Osteoblast (primary cell): Measurements from ENCODE around the gene PSMD9. TPM values are rescaled to one million over a fixed set of nuclear protein-coding genes. Genes with fewer than 3 reads are reported as not detected.
A peak's percentile ranks its signal among the peaks of the same experiment; 100 is the strongest.

Experiments
- DNase-seq: peaks from one replicate; pipeline ENCODE4 v3.0.0; 2011; ENCODE audit warnings: low spot score, mixed read lengths; ENCODE audit not compliant: insufficient read length; ENCODE audit errors: missing footprints
- H2AFZ ChIP-seq: 2 replicates; pipeline ENCODE4 v1.6.0; 2011; ENCODE audit warnings: mild to moderate bottlenecking, low read length
- H3K27ac ChIP-seq: 2 replicates; pipeline ENCODE4 v1.5.1; 2011; ENCODE audit warnings: mild to moderate bottlenecking, low read depth, low read length, moderate library complexity
- H3K27me3 ChIP-seq: 2 replicates; pipeline ENCODE4 v1.6.0; 2012; ENCODE audit warnings: mild to moderate bottlenecking, control low read depth, inconsistent platforms, low read length, moderate library complexity; ENCODE audit not compliant: insufficient read depth
- H3K36me3 ChIP-seq: 2 replicates; pipeline ENCODE4 v1.5.1; 2011; ENCODE audit warnings: mild to moderate bottlenecking, low read length, control low read depth, moderate library complexity; ENCODE audit not compliant: insufficient read depth
- H3K4me1 ChIP-seq: 2 replicates; pipeline ENCODE4 v1.5.1; 2011; ENCODE audit warnings: mild to moderate bottlenecking, low read length, control low read depth, moderate library complexity; ENCODE audit not compliant: insufficient read depth
- H3K4me2 ChIP-seq: 2 replicates; pipeline ENCODE4 v1.6.0; 2011; ENCODE audit warnings: mild to moderate bottlenecking, low read length; ENCODE audit not compliant: insufficient read depth
- H3K4me3 ChIP-seq: fragments of 200-600 bp; sonication (generic); 3 replicates; pipeline ENCODE4 v1.5.1; 2012; ENCODE audit warnings: mild to moderate bottlenecking, low read length, inconsistent platforms; ENCODE audit not compliant: insufficient read depth
- H3K79me2 ChIP-seq: 2 replicates; pipeline ENCODE4 v1.6.0; 2012; ENCODE audit warnings: mild to moderate bottlenecking, low read length, control low read depth, inconsistent platforms; ENCODE audit not compliant: insufficient read depth
- H3K9me3 ChIP-seq: 2 replicates; pipeline ENCODE4 v1.5.1; 2011; ENCODE audit warnings: low read depth, low read length, control low read depth
- H4K20me1 ChIP-seq: 2 replicates; pipeline ENCODE4 v1.6.0; 2012; ENCODE audit warnings: mild to moderate bottlenecking, low read length, control low read depth; ENCODE audit not compliant: insufficient read depth
- total RNA-seq: library from RNA; depleted of rRNA; stranded (reverse); fragments of >200 nt; gene quantifications from 2 replicates; pipeline ENCODE4 v1.2.3, GENCODE V29; 2012
- TF ChIP-seq, protein P1 (sequence below): IDR thresholded peaks from 2 replicates; pipeline ENCODE4 v1.5.1; 2011; ENCODE audit warnings: mild to moderate bottlenecking, low read depth, low read length, moderate library complexity; ENCODE audit errors: extremely low read depth

PSMD9 gene
- total RNA-seq, 1 donor, result 29.7 TPM

DNA sequence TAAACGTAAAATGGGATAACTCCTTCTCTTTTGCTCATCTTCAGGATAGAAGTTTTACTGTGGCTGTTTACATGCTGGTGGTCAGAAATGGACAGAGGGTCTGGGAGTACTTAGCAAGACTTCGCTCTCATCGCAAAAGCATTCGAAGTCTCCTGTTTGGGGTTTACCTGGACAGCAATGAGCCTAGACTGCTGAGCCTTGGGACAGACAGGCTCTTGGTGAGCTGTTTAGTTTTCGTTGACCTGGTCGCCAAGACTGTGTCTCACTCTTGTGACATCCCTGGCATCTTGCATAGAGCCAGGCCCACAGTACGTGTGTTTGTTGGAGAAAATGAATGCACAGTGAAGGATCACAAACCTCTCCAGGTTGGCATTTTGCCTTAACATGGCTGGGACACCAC is 72.0 kb downstream of the PSMD9 start:
- Histone ChIP-seq H3K27me3 (no peaks in the 10 kb centered on the region), H3K79me2 (no peaks in the 10 kb centered on the region), H3K4me3 (no peak overlapping the region), H3K9me3 (no peaks in the 10 kb centered on the region), H3K4me2 (no peak overlapping the region), H3K4me1 (peaks cover 26% of the 10 kb centered on the region), H2AFZ (no peak overlapping the region), H3K36me3 (peaks cover 18% of the 10 kb centered on the region), H4K20me1 (no peaks in the 10 kb centered on the region), H3K27ac (no peak overlapping the region)
- DNase-seq, result no peak
- TF ChIP-seq, protein P1, sequence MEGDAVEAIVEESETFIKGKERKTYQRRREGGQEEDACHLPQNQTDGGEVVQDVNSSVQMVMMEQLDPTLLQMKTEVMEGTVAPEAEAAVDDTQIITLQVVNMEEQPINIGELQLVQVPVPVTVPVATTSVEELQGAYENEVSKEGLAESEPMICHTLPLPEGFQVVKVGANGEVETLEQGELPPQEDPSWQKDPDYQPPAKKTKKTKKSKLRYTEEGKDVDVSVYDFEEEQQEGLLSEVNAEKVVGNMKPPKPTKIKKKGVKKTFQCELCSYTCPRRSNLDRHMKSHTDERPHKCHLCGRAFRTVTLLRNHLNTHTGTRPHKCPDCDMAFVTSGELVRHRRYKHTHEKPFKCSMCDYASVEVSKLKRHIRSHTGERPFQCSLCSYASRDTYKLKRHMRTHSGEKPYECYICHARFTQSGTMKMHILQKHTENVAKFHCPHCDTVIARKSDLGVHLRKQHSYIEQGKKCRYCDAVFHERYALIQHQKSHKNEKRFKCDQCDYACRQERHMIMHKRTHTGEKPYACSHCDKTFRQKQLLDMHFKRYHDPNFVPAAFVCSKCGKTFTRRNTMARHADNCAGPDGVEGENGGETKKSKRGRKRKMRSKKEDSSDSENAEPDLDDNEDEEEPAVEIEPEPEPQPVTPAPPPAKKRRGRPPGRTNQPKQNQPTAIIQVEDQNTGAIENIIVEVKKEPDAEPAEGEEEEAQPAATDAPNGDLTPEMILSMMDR, result no peak

DNA sequence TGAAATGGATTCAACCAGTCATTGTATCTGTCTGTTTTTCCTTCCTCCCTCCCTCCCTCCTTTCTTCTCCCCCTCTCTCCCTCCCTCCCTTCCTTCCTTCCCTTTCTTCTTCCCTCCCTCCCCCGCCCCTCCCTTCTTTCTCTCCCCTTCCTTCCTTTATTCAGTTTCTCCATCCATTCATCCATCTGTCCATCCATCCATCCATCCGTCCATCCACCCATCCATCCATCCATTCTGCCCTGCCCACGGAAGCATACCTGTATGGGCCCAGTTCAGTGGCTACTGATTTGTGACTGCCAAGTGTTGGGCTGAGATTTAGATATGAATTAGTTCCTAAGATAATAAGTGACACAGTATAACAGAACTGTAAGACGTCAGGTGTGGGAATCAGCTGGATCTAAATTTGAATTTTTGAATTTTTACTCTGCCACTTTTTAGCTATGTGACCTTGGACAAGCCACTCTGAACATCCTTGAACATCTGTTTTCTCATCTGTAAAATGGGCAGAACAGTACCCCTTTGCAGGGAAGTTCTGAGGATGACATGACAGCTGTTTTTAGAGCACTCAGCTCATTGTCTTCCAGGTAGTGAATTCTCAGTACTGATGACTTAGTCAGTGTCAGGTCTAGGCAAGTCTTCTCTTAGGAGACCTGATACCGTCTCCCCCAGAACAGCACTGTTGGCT is 72.7 kb downstream of the PSMD9 start:
- no peaks in the 10 kb centered on the region for H3K9me3 ChIP-seq
- H3K79me2 ChIP-seq, result no peaks in the 10 kb centered on the region
- H3K27me3 ChIP-seq, result no peaks in the 10 kb centered on the region
- no peak for DNase-seq
- no peaks in the 10 kb centered on the region for H4K20me1 ChIP-seq
- peaks cover 18% of the 10 kb centered on the region for H3K36me3 ChIP-seq
- H3K4me2 ChIP-seq, result no peak overlapping the region
- H3K4me3 ChIP-seq, result no peak overlapping the region
- peaks cover 30% of the 10 kb centered on the region for H3K4me1 ChIP-seq
- H3K27ac ChIP-seq, result no peak overlapping the region
- TF ChIP-seq, protein P1, result no peak
- H2AFZ ChIP-seq, result no peak overlapping the region

DNA sequence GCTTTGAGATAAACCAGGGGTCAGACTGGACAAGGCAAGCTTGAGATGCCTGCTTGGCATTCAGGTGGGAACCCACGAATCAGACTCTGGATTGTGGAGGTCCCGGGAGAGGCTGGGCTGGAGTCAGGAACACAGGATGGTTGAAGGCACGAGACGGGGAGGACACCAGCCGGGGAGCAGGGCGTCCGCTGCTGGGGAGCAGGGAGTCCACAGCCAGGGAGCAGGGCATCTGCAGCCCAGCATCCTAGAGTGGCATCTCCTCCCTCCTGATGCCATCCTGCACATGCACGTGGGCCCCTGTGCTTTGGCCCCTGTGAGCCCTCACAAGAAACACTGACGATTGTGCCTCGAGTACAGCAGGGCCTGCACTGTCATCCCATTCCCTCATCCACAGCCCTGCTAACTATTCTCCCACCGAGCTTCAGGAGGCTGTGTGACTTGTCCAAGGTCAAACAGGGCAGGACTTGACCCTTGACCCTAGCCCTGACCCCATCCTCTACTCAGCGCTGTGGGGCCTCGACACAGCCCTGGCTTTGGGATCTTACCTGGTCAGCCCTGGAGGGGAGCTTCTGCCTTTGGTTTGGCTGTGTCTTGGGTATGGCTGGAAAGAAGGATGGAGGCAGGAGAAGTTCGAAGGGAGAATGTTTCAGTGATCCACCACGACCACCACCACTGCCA is 74.9 kb downstream of the PSMD9 start:
- Histone ChIP-seq H3K36me3 (peaks cover 24% of the 10 kb centered on the region), H3K4me1 (peaks cover 33% of the 10 kb centered on the region), H3K27ac (peak overlapping the region; percentile 39), H3K27me3 (no peaks in the 10 kb centered on the region), H3K79me2 (no peaks in the 10 kb centered on the region), H3K4me3 (no peak overlapping the region), H4K20me1 (no peaks in the 10 kb centered on the region), H2AFZ (no peak overlapping the region), H3K9me3 (no peaks in the 10 kb centered on the region), H3K4me2 (no peak overlapping the region)
- no peak for DNase-seq
- TF ChIP-seq, protein P1, result no peak
